Measurements from ENCODE around the gene UBXN7. TPM values are rescaled to one million over a fixed set of nuclear protein-coding genes. Genes with fewer than 3 reads are reported as not detected.
"Not testable (repeated sequence)": the region's sequence is repeated elsewhere in the genome, so short reads cannot be mapped to it uniquely, and the experiment has no call there.

UBXN7 gene
- total and polyA plus RNA-seq, 2 of the 13 experiments (the other 11 are each of a cell fraction or from before 2014, with no cell fraction given), result 12.5 to 15.9 TPM

DNA sequence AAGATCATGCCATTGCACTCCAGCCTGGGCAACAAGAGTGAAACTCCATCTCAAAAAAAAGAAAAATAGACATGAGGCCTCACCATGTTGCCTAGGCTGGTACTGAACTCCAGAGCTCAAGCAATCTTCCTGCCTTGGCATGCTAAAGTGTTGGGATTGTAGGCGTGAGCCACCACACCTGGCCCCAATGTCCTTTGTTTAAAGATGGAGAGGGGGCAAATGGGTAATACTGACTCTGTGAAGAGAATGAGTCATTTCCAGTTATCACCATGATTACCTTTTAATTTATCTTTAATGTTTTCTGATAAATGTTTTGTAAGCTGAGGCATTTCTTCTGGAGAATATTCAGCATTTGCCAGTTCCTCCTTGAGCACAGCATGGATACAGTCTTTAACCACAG, 116.4 kb downstream of the UBXN7 start (continued):
- TF ChIP-seq GABPB1 (CRISPR knock-in tag; IDR thresholded peaks at IDR 0.05) (no peak), ZFX (CRISPR knock-in tag; IDR thresholded peaks at IDR 0.05; ENCODE audit: low read depth) (no peak)

DNA sequence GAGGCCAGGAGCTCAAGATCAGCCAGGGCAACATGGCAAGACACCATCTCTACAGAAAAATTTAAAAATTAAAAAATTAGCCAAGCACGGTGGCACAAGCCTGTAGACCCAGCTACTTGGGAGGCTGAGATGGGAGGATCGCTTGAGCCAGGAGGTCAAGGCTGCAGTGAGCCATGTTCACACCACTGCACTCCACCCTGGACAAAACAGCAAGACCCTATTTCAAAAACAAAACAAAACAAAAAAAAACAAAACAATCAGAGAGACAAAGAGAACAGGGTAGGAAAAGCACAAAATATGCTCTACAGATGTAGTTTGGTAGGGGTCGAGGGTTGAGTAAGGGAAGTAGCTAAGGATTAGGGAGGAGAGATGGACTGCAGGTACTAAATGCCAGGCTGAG, 117.6 kb downstream of the UBXN7 start:
- intact Hi-C loops (cut with micrococcal nuclease; ENCODE audit: unreplicated experiment), result no loop called here

DNA sequence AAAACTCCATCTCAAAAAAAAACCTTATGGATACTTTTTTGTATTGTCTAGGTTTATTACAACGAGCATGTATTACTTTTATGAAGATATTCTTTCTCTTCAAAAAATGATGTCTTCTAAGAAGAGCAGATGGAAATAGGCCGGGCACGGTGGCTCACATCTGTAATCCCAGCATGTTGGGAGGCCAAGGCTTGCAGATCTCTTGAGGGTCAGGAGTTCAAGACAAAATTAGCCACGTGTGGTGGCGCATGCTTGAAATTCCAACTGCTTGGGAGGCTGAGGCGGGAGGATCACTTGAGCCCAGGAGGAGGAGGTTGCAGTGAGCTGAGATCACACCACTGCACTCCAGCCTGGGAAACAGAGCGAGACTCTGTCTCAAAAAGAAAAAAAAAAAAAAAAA, 118.1 kb downstream of the UBXN7 start:
- intact Hi-C loops (cut with micrococcal nuclease; ENCODE audit: unreplicated experiment), result not testable (repeated sequence)

More for the DNA sequence above, 117.6 kb downstream of the UBXN7 start:
- Histone ChIP-seq H3K36me3 (replicated peaks in 1 of 2; ENCODE audit: control insufficient read depth in 1 of 2, insufficient read depth in 2 of 2, low read length in 2 of 2) (no peaks in the 10 kb centered on the region), H3K9me3 (ENCODE audit: low read length) (no peaks in the 10 kb centered on the region), H3K79me2 (ENCODE audit: insufficient read depth, low read length) (no peaks in the 10 kb centered on the region), H3K27me3 (ENCODE audit: control insufficient read depth in 1 of 2, insufficient read depth in 2 of 2, low read length in 2 of 2) (no peaks in the 10 kb centered on the region), H3K4me1 (ENCODE audit: insufficient read depth, low read length) (peaks cover 29% of the 10 kb centered on the region), H3K27ac (ENCODE audit: extremely low read length, insufficient read depth, low read length) (no peak overlapping the region), H3K4me3 (replicated peaks in 1 of 3; ENCODE audit: insufficient read depth in 1 of 3, low read depth in 2 of 3, low read length in 3 of 3) (no peak overlapping the region), H3K4me2 (ENCODE audit: low read depth, low read length) (no peak overlapping the region), H4K20me1 (ENCODE audit: insufficient read depth, low read length) (no peaks in the 10 kb centered on the region), H2AFZ (ENCODE audit: low read length) (no peak overlapping the region), H3K9ac (ENCODE audit: insufficient read depth, low read depth, low read length) (no peak overlapping the region)
- no TSS peak for BruUV-seq (replicated peaks)
- ATAC-seq (no peak), FAIRE-seq (no peak), DNase-seq (ENCODE audit: low spot score) (no peak)
- 93% methylated on average over 3 of the region's 3 CpGs for WGBS (ENCODE audit: low lambda C conversion rate)
- CTCF ChIA-PET (ENCODE audit: low intra/inter-chr PET ratio, low total read pairs), result no interaction called here
- POLR2A ChIA-PET, result no interaction called here
- in situ Hi-C loops (cut with HindIII; ENCODE audit: extremely low pct_ligation_motif_present, low pct_unique_long_range_greater_than_20kb), result no loop called here
- no peak for TF ChIP-seq SNRNP70 (IDR thresholded peaks at IDR 0.05; ENCODE audit: low read depth, low read length)
- peak; percentile 71 for TF ChIP-seq ZNF121 (CRISPR knock-in tag; IDR thresholded peaks at IDR 0.05)
- TF ChIP-seq, protein P1, sequence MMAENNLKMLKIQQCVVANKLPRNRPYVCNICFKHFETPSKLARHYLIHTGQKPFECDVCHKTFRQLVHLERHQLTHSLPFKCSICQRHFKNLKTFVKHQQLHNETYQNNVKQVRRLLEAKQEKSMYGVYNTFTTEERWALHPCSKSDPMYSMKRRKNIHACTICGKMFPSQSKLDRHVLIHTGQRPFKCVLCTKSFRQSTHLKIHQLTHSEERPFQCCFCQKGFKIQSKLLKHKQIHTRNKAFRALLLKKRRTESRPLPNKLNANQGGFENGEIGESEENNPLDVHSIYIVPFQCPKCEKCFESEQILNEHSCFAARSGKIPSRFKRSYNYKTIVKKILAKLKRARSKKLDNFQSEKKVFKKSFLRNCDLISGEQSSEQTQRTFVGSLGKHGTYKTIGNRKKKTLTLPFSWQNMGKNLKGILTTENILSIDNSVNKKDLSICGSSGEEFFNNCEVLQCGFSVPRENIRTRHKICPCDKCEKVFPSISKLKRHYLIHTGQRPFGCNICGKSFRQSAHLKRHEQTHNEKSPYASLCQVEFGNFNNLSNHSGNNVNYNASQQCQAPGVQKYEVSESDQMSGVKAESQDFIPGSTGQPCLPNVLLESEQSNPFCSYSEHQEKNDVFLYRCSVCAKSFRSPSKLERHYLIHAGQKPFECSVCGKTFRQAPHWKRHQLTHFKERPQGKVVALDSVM (CRISPR knock-in tag; IDR thresholded peaks at IDR 0.05), result 0 out of 2 replicates have a peak, but pooled peaks have one; percentile 21
- TF ChIP-seq ZFP36 (IDR thresholded peaks at IDR 0.05; ENCODE audit: borderline replicate concordance, low read depth, low read length, partially characterized antibody), result no peak
- no peak for TF ChIP-seq ZSCAN20 (CRISPR knock-in tag; IDR thresholded peaks at IDR 0.05; ENCODE audit: borderline replicate concordance)
- TF ChIP-seq, protein P2, sequence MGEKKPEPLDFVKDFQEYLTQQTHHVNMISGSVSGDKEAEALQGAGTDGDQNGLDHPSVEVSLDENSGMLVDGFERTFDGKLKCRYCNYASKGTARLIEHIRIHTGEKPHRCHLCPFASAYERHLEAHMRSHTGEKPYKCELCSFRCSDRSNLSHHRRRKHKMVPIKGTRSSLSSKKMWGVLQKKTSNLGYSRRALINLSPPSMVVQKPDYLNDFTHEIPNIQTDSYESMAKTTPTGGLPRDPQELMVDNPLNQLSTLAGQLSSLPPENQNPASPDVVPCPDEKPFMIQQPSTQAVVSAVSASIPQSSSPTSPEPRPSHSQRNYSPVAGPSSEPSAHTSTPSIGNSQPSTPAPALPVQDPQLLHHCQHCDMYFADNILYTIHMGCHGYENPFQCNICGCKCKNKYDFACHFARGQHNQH (CRISPR knock-in tag; IDR thresholded peaks at IDR 0.05), result no peak

More for the DNA sequence above, 118.1 kb downstream of the UBXN7 start:
- H3K9ac ChIP-seq (ENCODE audit: insufficient read depth, low read depth, low read length); H3K9me3 ChIP-seq (ENCODE audit: low read length); H2AFZ ChIP-seq (ENCODE audit: low read length); H3K4me2 ChIP-seq (ENCODE audit: low read depth, low read length); DNase-seq (ENCODE audit: low spot score); H3K36me3 ChIP-seq (replicated peaks in 1 of 2; ENCODE audit: control insufficient read depth in 1 of 2, insufficient read depth in 2 of 2, low read length in 2 of 2); H3K27ac ChIP-seq (ENCODE audit: extremely low read length, insufficient read depth, low read length); CTCF ChIA-PET (ENCODE audit: low intra/inter-chr PET ratio, low total read pairs); POLR2A ChIA-PET; H3K27me3 ChIP-seq (ENCODE audit: control insufficient read depth in 1 of 2, insufficient read depth in 2 of 2, low read length in 2 of 2); H3K4me3 ChIP-seq (replicated peaks in 1 of 3; ENCODE audit: insufficient read depth in 1 of 3, low read depth in 2 of 3, low read length in 3 of 3); H4K20me1 ChIP-seq (ENCODE audit: insufficient read depth, low read length); ATAC-seq; H3K79me2 ChIP-seq (ENCODE audit: insufficient read depth, low read length); FAIRE-seq; in situ Hi-C loops (cut with HindIII; ENCODE audit: extremely low pct_ligation_motif_present, low pct_unique_long_range_greater_than_20kb); BruUV-seq (replicated peaks): not testable (repeated sequence)
- H3K4me1 ChIP-seq (ENCODE audit: insufficient read depth, low read length), result peaks cover 24% of the 10 kb centered on the region
- 74% methylated on average over 7 of the region's 7 CpGs for WGBS (ENCODE audit: low lambda C conversion rate)
